Activated T-helper 1 cell treated with anti-CD3 and anti-CD28 coated beads, Interleukin-2, amount 50 U/mL, for 16 hours (primary cell): ENCODE results near the gene DCBLD1.
A peak's percentile ranks its signal among the peaks of the same experiment; 100 is the strongest.

Experiments used
- DNase-seq, 2 donors: peaks; one replicate each; pipeline ENCODE4 v3.0.0-alpha.2; 2020; ENCODE audit warnings: low read depth in 1 of 2, low spot score in 1 of 2

Gene DCBLD1

GRCh38 chr6:117555262-117555849, 72.9 kb downstream of the DCBLD1 start:
- DNase-seq: no peak

- peak; percentile 36 to 37 for DNase-seq
Measured at GRCh38 chr6:117555882-117556498, 73.5 kb downstream of the DCBLD1 start.

- no peak for DNase-seq
Measured at GRCh38 chr6:117557951-117558350, 75.5 kb downstream of the DCBLD1 start.

- DNase-seq: no peak
Measured at GRCh38 chr6:117558818-117559217, 76.3 kb downstream of the DCBLD1 start.

GRCh38 chr6:117559299-117559698, 76.8 kb downstream of the DCBLD1 start:
- DNase-seq: no peak

GRCh38 chr6:117561128-117561527, 78.7 kb downstream of the DCBLD1 start:
- DNase-seq: no peak

GRCh38 chr6:117564681-117565080, 82.2 kb downstream of the DCBLD1 start:
- DNase-seq: no peak

- DNase-seq: no peak
Measured at GRCh38 chr6:117568247-117568646, 85.8 kb downstream of the DCBLD1 start.

- DNase-seq: no peak
Measured at GRCh38 chr6:117568831-117569410, 86.4 kb downstream of the DCBLD1 start.

- no peak for DNase-seq
Measured at GRCh38 chr6:117573006-117573680, 90.7 kb downstream of the DCBLD1 start.

GRCh38 chr6:117574198-117574597, 91.7 kb downstream of the DCBLD1 start:
- DNase-seq: no peak

- DNase-seq: no peak
Measured at GRCh38 chr6:117585647-117586046, 103.2 kb downstream of the DCBLD1 start.

- no peak for DNase-seq
Measured at GRCh38 chr6:117590447-117590846, 108.0 kb downstream of the DCBLD1 start.

GRCh38 chr6:117591405-117591804, 108.9 kb downstream of the DCBLD1 start:
- no peak for DNase-seq

- DNase-seq: no peak
Measured at GRCh38 chr6:117592983-117593759, 110.7 kb downstream of the DCBLD1 start.

- no peak for DNase-seq
Measured at GRCh38 chr6:117595099-117595923, 112.8 kb downstream of the DCBLD1 start.

GRCh38 chr6:117597755-117598154, 115.3 kb downstream of the DCBLD1 start:
- no peak for DNase-seq
